Fibroblast of lung (primary cell): ENCODE results near the gene CHMP2A.

Source experiments
- CTCF ChIP-seq, 2 donors: IDR thresholded peaks in 1 of 2; conservative IDR thresholded peaks in 1 of 2; 1 replicate in 1 of 2; 2 replicates in 1 of 2; pipeline ENCODE4 v1.5.1; 2011 to 2012; ENCODE audit warnings: low read length in 2 of 2, control low read depth in 1 of 2, inconsistent platforms in 1 of 2, low read depth in 1 of 2, mild to moderate bottlenecking in 1 of 2
- EZH2 ChIP-seq: IDR thresholded peaks from 2 replicates; pipeline ENCODE4 v1.5.1; 2012; ENCODE audit warnings: low read length, control low read depth, mild to moderate bottlenecking; ENCODE audit errors: missing control alignments

DNA sequence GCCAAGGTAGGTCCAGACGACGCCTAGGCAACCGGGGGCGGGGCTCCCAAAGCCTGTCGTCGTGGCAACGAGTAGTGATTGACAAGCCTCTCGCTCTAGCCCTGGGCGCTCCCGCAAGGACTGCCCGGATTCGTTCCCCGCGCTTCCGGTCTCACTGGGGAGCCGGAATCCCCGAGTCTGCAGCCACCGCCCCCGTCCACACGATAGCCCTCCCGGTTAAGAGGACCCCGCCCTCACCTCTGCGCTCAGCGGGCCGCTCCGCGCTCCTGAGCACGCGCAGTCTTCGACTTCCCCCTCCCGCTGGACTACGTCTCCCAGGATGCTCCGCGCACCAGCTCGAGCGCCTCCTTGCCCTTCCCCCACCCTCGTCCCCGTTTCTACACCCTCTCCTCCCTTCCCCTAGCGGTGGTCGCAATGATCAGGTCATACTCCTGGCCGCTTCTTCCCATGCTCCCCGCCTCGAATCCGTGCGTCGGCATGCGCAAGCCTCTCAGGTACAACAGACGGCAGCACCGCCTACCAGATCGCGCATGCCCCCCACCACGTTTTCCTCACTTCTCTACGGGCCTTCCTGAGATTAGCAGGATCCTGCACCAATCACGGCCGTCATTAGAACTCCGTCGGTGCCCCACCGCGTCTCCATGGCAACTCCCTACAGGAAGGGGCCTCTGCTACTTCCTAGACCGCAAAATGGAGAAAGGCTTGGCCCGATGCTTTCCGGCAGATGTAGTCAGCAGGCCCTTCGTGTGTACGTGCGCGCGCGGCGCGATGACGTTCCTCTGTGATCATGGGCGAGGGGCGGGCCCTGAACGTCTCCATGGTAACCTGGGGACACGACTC lies 18.1 kb upstream of the CHMP2A start, which contains the start of gene MZF1:
- no peak for TF ChIP-seq CTCF (conservative IDR thresholded peaks at IDR 0.05 in 1 of 2, IDR thresholded peaks at IDR 0.05 in 1 of 2; ENCODE audit: low read depth in 1 of 2, low read length in 2 of 2)
- TF ChIP-seq EZH2 = no peak
